Osteocyte (in vitro differentiated cells): Measurements from ENCODE around the gene RILP. TPM values are rescaled to one million over a fixed set of nuclear protein-coding genes. Genes with fewer than 3 reads are reported as not detected.

ENCODE experiments used
- DNase-seq: peaks from one replicate; pipeline ENCODE4 v3.0.0; 2021; ENCODE audit warnings: mixed read lengths; ENCODE audit not compliant: unreplicated experiment; ENCODE audit errors: extremely low spot score
- H3K27ac Mint-ChIP-seq: one replicate; pipeline ENCODE4 v1.8.0; 2021; ENCODE audit warnings: mild to moderate bottlenecking, mixed read lengths; ENCODE audit not compliant: unreplicated experiment
- H3K27me3 Mint-ChIP-seq: one replicate; pipeline ENCODE4 v1.8.0; 2021; ENCODE audit warnings: mixed read lengths; ENCODE audit not compliant: unreplicated experiment
- H3K36me3 Mint-ChIP-seq: one replicate; pipeline ENCODE4 v1.8.0; 2021; ENCODE audit warnings: mixed read lengths; ENCODE audit not compliant: unreplicated experiment
- H3K4me1 Mint-ChIP-seq: one replicate; pipeline ENCODE4 v1.8.0; 2021; ENCODE audit warnings: mixed read lengths; ENCODE audit not compliant: unreplicated experiment
- H3K4me3 Mint-ChIP-seq: one replicate; pipeline ENCODE4 v1.8.0; 2021; ENCODE audit warnings: mild to moderate bottlenecking, moderate library complexity, mixed read lengths; ENCODE audit not compliant: unreplicated experiment
- H3K9me3 Mint-ChIP-seq: one replicate; pipeline ENCODE4 v1.8.0; 2021; ENCODE audit warnings: mixed read lengths; ENCODE audit not compliant: unreplicated experiment
- total RNA-seq: library from RNA; stranded (reverse); gene quantifications from 2 replicates; pipeline ENCODE4 v1.2.1, GENCODE V29; 2021
- TF ChIP-seq, protein P1 (sequence below): fragments of 200-600 bp; sonication (generic); IDR thresholded peaks from 2 replicates; pipeline ENCODE4 v1.5.0; 2021; ENCODE audit warnings: antibody characterized with exemption, mild to moderate bottlenecking, moderate library complexity

RILP gene
- total RNA-seq, 1 donor from 2014 or later = 2.6 TPM

DNA sequence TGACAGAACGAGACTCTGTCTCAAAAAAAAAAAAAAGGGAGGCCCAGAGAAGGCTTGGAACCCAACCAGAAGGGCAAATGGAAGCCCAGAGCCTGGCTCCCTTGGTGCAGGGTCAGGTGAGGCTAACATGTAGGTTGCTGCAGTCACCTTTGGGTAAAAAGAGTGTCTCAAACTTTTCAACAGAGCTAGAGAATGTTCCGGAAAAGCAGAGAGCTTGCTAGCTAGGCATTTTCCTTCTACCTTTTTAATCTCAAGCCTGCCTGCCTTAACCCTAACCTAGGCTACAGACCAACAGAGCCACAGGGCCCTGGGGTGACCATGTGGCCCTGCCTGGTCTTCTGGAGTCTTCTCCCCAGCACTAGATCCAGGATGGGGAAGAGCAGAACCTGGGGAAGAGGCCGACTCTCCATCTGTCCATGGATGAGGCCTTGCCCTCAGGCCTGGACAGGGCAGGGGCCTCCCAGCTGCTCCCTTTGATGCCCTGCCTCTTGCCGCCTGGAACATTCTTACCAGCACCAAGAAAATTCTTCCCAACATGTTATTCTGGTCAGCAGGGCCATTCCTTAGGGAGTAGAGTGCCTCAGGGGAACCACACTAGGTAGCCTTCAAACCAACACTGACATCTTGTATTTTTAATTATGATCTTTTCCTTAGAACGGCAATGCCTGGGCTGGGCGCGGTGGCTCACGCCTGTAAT, 51.1 kb downstream of the RILP start:
- DNase-seq = no peak
- Mint-ChIP-seq H3K4me3 (no peak overlapping the region), H3K4me1 (peaks cover 2% of the 10 kb centered on the region)

DNA sequence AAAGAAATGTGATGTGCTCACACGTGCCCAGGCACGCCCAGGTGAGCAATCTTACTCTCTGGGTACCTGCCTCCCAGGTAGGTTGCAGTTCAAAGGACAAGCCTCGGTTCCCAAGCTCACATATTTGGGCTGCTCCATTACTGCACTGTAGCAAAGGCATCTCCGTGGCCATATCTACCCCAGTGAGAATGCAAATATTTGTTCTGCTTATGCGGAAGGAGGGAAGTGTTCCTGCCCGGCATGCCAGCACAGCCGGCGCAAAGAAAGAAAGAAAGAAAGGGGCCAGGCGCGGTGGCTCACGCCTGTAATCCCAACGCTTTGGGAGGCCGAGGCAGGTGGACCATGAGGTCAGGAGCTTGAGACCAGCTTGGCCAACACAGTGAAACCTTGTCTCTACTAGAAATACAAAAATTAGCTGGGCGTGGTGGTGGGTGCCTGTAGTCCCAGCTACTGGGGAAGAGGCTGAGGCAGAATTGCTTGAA, 51.8 kb downstream of the RILP start:
- Mint-ChIP-seq H3K9me3 (peaks cover 5% of the 10 kb centered on the region), H3K4me1 (peaks cover 9% of the 10 kb centered on the region), H3K27me3 (no peaks in the 10 kb centered on the region), H3K4me3 (no peak overlapping the region), H3K36me3 (no peaks in the 10 kb centered on the region), H3K27ac (no peak overlapping the region)
- DNase-seq = no peak
- TF ChIP-seq, protein P1, sequence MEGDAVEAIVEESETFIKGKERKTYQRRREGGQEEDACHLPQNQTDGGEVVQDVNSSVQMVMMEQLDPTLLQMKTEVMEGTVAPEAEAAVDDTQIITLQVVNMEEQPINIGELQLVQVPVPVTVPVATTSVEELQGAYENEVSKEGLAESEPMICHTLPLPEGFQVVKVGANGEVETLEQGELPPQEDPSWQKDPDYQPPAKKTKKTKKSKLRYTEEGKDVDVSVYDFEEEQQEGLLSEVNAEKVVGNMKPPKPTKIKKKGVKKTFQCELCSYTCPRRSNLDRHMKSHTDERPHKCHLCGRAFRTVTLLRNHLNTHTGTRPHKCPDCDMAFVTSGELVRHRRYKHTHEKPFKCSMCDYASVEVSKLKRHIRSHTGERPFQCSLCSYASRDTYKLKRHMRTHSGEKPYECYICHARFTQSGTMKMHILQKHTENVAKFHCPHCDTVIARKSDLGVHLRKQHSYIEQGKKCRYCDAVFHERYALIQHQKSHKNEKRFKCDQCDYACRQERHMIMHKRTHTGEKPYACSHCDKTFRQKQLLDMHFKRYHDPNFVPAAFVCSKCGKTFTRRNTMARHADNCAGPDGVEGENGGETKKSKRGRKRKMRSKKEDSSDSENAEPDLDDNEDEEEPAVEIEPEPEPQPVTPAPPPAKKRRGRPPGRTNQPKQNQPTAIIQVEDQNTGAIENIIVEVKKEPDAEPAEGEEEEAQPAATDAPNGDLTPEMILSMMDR = no peak

More for the DNA sequence above, 51.1 kb downstream of the RILP start:
- TF ChIP-seq, protein P1 = no peak
- H3K27me3 Mint-ChIP-seq = no peaks in the 10 kb centered on the region
- no peak overlapping the region for H3K27ac Mint-ChIP-seq
- H3K36me3 Mint-ChIP-seq = no peaks in the 10 kb centered on the region
- peaks cover 5% of the 10 kb centered on the region for H3K9me3 Mint-ChIP-seq

Other genes starting within 250 kb of the RILP start
- gene YWHAE, start 249.6 kb downstream of the RILP start, total RNA-seq = 458 and 476 TPM in 2 replicates
- 55.8 and 57.1 TPM in 2 replicates for gene CRK, start 193.6 kb downstream of the RILP start, total RNA-seq
- 183 and 184 TPM in 2 replicates for gene MYO1C, start 157.2 kb downstream of the RILP start, total RNA-seq
- gene INPP5K, start 133.3 kb downstream of the RILP start, total RNA-seq = 44.5 and 49.4 TPM in 2 replicates
- gene PITPNA, start 87.1 kb downstream of the RILP start, total RNA-seq = 65.0 and 71.0 TPM in 2 replicates
- gene SLC43A2, start 21.0 kb downstream of the RILP start, total RNA-seq = 4.7 and 7.3 TPM in 2 replicates
- 0.21 and 0.64 TPM in 2 replicates for gene SCARF1, start 4.1 kb downstream of the RILP start, total RNA-seq
- gene PRPF8, start 35.0 kb upstream of the RILP start, total RNA-seq = 238 and 262 TPM in 2 replicates
- 4.2 and 4.7 TPM in 2 replicates for gene TLCD2, start 60.5 kb upstream of the RILP start, total RNA-seq
- 30.8 and 33.3 TPM in 2 replicates for gene WDR81, start 74.8 kb upstream of the RILP start, total RNA-seq
- gene SERPINF2, start 93.0 kb upstream of the RILP start, total RNA-seq = 0.38 and 0.50 TPM in 2 replicates
- 164 and 175 TPM in 2 replicates for gene SERPINF1, start 112.2 kb upstream of the RILP start, total RNA-seq
- gene SMYD4, start 180.0 kb upstream of the RILP start, total RNA-seq = 11.2 and 14.4 TPM in 2 replicates
- 75.3 and 84.8 TPM in 2 replicates for gene RPA1, start 180.1 kb upstream of the RILP start, total RNA-seq